Uterus (tissue), 2 donors: ENCODE data around the gene ANOS1.
"Not testable (repeated sequence)": the region's sequence is repeated elsewhere in the genome, so short reads cannot be mapped to it uniquely, and the experiment has no call there.

Source experiments
- CTCF ChIP-seq, 4 experiments: fragments of 200-600 bp in 2 of 4; fragments of 450-650 bp in 2 of 4; sonication (generic) in 2 of 4; IDR thresholded peaks; one replicate each; pipeline ENCODE4 v1.5.1; 2016 to 2019; ENCODE audit warnings: antibody characterized with exemption in 4 of 4, mild to moderate bottlenecking in 2 of 4, moderate library complexity in 1 of 4
- POLR2A ChIP-seq, 2 donors: fragments of 450-650 bp; IDR thresholded peaks; one replicate each; pipeline ENCODE4 v1.6.1; 2016; ENCODE audit warnings: antibody characterized with exemption in 2 of 2, mild to moderate bottlenecking in 1 of 2, moderate library complexity in 1 of 2

DNA sequence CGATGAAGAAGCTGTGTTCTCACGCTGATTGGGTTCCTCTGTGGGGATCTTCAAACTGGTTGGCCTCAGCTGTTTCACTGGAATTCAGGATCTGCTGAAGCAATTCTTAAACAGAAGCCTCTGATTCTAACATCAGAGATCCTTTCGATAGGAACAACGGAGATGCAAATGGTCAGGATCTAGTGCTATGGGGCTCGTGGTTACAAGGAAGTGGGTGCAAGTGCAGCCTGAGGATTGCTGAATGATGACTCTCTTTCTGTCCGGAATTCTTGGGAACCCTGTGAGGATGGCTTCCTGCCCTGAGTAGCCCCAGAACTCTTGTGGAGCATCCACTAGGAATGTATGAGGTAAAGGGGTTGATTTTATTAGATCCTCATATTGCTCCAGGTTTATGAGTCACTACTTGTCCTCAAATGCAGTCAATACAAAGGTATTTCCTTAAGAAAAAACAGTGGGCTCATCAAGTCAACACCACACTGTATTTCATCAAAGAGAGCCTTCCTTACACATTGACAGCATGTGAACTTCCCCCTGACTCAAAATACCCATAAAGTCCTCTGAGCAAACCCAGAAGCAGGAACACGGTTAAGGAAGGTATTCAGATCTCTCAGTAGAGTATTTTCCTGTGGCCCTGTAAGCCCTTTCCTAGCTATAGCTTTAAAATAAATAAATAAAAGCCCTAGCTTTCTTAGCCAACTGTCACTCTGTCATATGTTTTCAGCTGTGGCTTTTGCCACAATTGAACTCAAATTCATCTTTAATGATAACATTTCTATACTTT, 25.9 kb upstream of the ANOS1 start:
- not testable (repeated sequence) for TF ChIP-seq POLR2A, CTCF (IDR thresholded peaks at IDR 0.05)
